Fibroblast of skin of abdomen (primary cell): Measurements from ENCODE around the gene HLF.

Experiments
- DNase-seq: peaks from one replicate; pipeline ENCODE4 v3.0.0-alpha.2; 2013

The HLF gene

GRCh38 chr17:55258578-55259135 lies 6.1 kb upstream of the HLF start:
- no peak for DNase-seq

GRCh38 chr17:55259684-55260111 lies 5.1 kb upstream of the HLF start:
- no peak for DNase-seq

GRCh38 chr17:55261311-55261710 lies 3.4 kb upstream of the HLF start:
- DNase-seq, result no peak

GRCh38 chr17:55263569-55264277 lies 1.0 kb upstream of the HLF start:
- no peak for DNase-seq

- no peak for DNase-seq
Observed at GRCh38 chr17:55264278-55264644, 499 bp upstream of the HLF start.

GRCh38 chr17:55265311-55266021 lies 706 bp downstream of the HLF start:
- DNase-seq, result no peak

GRCh38 chr17:55266051-55266957 lies 1.5 kb downstream of the HLF start:
- no peak for DNase-seq

- no peak for DNase-seq
Observed at GRCh38 chr17:55266958-55267688, 2.4 kb downstream of the HLF start.

- DNase-seq, result no peak
Observed at GRCh38 chr17:55267777-55268648, 3.3 kb downstream of the HLF start.

- DNase-seq, result no peak
Observed at GRCh38 chr17:55268649-55269480, 4.1 kb downstream of the HLF start.

- no peak for DNase-seq
Observed at GRCh38 chr17:55269894-55270293, 5.1 kb downstream of the HLF start.

- no peak for DNase-seq
Observed at GRCh38 chr17:55271223-55271571, 6.4 kb downstream of the HLF start.

GRCh38 chr17:55271958-55272710 lies 7.4 kb downstream of the HLF start:
- no peak for DNase-seq

GRCh38 chr17:55272711-55273578 lies 8.2 kb downstream of the HLF start:
- DNase-seq, result no peak

GRCh38 chr17:55273579-55274354 lies 9.0 kb downstream of the HLF start:
- DNase-seq, result no peak

- no peak for DNase-seq
Observed at GRCh38 chr17:55274355-55275255, 9.8 kb downstream of the HLF start.
